C4-2B (cell line): ENCODE measurements around the gene ADAM12.

Experiments used
- ZFX ChIP-seq: fragments of 450-650 bp; IDR thresholded peaks from 2 replicates; pipeline ENCODE4 v1.6.1; 2017
- TF ChIP-seq, protein P1 (sequence below): fragments of 450-650 bp; conservative IDR thresholded peaks from 2 replicates; pipeline ENCODE4 v1.5.1; 2017; ENCODE audit warnings: mild to moderate bottlenecking

DNA sequence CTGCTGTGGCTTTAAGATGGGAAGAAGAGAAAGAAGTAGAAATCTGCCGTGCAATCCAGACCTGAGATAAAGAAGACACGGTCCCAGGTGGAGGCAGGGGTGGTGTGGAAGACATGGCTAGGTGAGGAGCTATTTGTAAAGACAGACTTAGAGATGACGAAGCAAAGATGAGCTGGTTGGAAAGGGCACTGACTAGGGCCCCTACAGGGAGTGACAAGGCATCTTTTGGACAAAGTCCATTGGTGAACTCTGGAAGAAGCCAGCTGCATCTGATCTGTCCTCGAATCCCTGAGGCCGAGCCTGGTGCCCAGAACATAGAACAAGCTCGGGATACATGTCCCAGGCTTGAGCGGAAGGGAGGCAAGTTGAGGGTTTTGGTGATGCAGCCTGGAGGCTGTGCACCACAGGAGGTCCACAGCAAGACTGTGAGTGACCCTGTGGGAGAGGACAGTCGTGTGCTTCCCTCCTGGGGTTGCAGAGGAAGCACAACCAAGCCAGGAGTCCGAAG lies 191.2 kb downstream of the ADAM12 start:
- TF ChIP-seq, protein P1, sequence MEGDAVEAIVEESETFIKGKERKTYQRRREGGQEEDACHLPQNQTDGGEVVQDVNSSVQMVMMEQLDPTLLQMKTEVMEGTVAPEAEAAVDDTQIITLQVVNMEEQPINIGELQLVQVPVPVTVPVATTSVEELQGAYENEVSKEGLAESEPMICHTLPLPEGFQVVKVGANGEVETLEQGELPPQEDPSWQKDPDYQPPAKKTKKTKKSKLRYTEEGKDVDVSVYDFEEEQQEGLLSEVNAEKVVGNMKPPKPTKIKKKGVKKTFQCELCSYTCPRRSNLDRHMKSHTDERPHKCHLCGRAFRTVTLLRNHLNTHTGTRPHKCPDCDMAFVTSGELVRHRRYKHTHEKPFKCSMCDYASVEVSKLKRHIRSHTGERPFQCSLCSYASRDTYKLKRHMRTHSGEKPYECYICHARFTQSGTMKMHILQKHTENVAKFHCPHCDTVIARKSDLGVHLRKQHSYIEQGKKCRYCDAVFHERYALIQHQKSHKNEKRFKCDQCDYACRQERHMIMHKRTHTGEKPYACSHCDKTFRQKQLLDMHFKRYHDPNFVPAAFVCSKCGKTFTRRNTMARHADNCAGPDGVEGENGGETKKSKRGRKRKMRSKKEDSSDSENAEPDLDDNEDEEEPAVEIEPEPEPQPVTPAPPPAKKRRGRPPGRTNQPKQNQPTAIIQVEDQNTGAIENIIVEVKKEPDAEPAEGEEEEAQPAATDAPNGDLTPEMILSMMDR = no peak
- no peak for TF ChIP-seq ZFX
